ENCODE data around the gene RPAIN. TPM values are rescaled to one million over a fixed set of nuclear protein-coding genes. Genes with fewer than 3 reads are reported as not detected.
A peak's percentile ranks its signal among the peaks of the same experiment; 100 is the strongest.

The RPAIN gene, protein sequence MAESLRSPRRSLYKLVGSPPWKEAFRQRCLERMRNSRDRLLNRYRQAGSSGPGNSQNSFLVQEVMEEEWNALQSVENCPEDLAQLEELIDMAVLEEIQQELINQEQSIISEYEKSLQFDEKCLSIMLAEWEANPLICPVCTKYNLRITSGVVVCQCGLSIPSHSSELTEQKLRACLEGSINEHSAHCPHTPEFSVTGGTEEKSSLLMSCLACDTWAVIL
- total RNA-seq, result 58.2 and 58.6 TPM in 2 replicates
- long read RNA-seq, transcript RPAIN-203 (7 exons, 1,535 nt), result major isoform, 41 of 80 reads
- long read RNA-seq, transcript RPAIN-212 (5 exons, 2,728 nt), result minor isoform, 6 of 80 reads
- long read RNA-seq, transcript RPAIN-210 (6 exons, 1,688 nt), result minor isoform, 7 of 80 reads
- long read RNA-seq, partial matches to known transcripts, result 3 of 80 reads
- long read RNA-seq, other reads (novel, unspliced or antisense), result 10 of 80 reads

- peaks cover 20% of the 10 kb centered on the region for H3K36me3 Mint-ChIP-seq (ENCODE audit: unreplicated experiment)
- peak; percentile 92 for DNase-seq (ENCODE audit: extremely low spot score, unreplicated experiment)
- H3K27me3 Mint-ChIP-seq (ENCODE audit: unreplicated experiment), result no peaks in the 10 kb centered on the region
- peaks cover 29% of the 10 kb centered on the region for H3K4me1 Mint-ChIP-seq (ENCODE audit: unreplicated experiment)
- H3K9me3 Mint-ChIP-seq (ENCODE audit: unreplicated experiment), result no peaks in the 10 kb centered on the region
- peak within 1 kb of the TSS; percentile 97 for H3K4me3 Mint-ChIP-seq (ENCODE audit: unreplicated experiment)
- H3K27ac Mint-ChIP-seq (ENCODE audit: unreplicated experiment), result peak within 1 kb of the TSS; percentile 93
- TF ChIP-seq CTCF (IDR thresholded peaks at IDR 0.05), result no peak
Observed at GRCh38 chr17:5419959-5420653, at the start of gene RPAIN. Gene RPAIN, plus strand, starts transcription at chr17:5420182. Its CDS starts 29 bp downstream, at chr17:5420211.

- H3K9me3 Mint-ChIP-seq (ENCODE audit: unreplicated experiment), result no peaks in the 10 kb centered on the region
- TF ChIP-seq CTCF (IDR thresholded peaks at IDR 0.05), result no peak
- peaks cover 48% of the 10 kb centered on the region for H3K36me3 Mint-ChIP-seq (ENCODE audit: unreplicated experiment)
- peaks cover 3% of the 10 kb centered on the region for H3K4me1 Mint-ChIP-seq (ENCODE audit: unreplicated experiment)
- no peak for DNase-seq (ENCODE audit: extremely low spot score, unreplicated experiment)
- no peaks in the 10 kb centered on the region for H3K27me3 Mint-ChIP-seq (ENCODE audit: unreplicated experiment)
- no peak overlapping the region for H3K4me3 Mint-ChIP-seq (ENCODE audit: unreplicated experiment)
- no peak overlapping the region for H3K27ac Mint-ChIP-seq (ENCODE audit: unreplicated experiment)
Observed at GRCh38 chr17:5370411-5370810, 49.6 kb upstream of the RPAIN start.

DNA sequence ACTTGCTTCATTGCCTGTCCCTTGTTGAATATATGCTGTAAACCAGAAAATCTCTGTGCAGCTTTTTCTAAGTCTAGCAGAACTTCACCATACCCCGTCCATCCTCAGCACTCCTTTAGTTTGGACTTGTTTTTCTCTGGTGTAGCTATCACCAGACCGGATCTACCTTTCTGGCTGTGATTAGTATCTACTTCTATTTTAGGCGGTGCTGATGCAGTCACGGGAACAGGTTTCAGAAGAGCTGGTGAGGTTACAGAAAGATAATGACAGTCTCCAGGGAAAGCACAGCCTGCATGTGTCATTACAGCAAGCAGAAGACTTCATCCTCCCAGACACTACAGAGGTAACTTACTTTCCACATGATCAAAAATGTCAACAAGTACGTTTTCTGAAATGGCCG lies 46.9 kb upstream of the RPAIN start:
- H3K4me3 Mint-ChIP-seq (ENCODE audit: unreplicated experiment), result no peak overlapping the region
- H3K9me3 Mint-ChIP-seq (ENCODE audit: unreplicated experiment), result no peaks in the 10 kb centered on the region
- peaks cover 54% of the 10 kb centered on the region for H3K36me3 Mint-ChIP-seq (ENCODE audit: unreplicated experiment)
- H3K27me3 Mint-ChIP-seq (ENCODE audit: unreplicated experiment), result no peaks in the 10 kb centered on the region
- no peak overlapping the region for H3K27ac Mint-ChIP-seq (ENCODE audit: unreplicated experiment)
- DNase-seq (ENCODE audit: extremely low spot score, unreplicated experiment), result no peak
- no peak for TF ChIP-seq CTCF (IDR thresholded peaks at IDR 0.05)
- H3K4me1 Mint-ChIP-seq (ENCODE audit: unreplicated experiment), result no peaks in the 10 kb centered on the region

DNA sequence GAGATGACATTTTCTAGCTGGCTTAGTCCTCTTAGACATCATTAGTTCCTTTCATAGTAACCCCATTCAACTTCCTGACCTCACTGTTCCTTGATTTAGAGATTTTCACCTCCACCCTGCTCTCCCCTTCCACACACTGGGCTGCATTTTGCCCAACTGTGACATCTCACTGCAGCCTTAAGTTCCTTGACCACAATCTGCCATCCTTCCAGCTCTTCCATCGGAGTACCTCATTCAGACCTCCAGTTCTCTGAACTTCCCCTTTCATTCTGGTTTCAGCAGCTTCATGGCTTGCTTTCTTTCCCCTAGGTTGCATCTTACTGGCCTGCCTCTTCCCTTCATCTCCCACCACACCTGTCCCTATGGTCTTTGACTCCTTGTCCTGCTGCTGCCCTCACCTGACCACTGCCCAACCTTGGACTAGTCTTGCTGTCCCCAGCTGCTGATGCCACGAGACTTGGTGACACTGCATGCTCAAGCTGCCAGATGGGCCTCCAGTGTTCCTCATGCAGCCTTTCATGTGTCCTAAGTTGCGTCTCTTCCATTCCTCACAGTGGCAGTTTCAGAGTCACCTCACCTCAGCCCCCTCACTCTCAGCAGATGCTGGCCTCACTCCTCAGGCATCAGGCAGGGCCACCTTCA lies 41.3 kb upstream of the RPAIN start:
- DNase-seq (ENCODE audit: extremely low spot score, unreplicated experiment), result no peak
- Mint-ChIP-seq H3K9me3 (ENCODE audit: unreplicated experiment) (no peaks in the 10 kb centered on the region), H3K27ac (ENCODE audit: unreplicated experiment) (no peak overlapping the region), H3K36me3 (ENCODE audit: unreplicated experiment) (peaks cover 60% of the 10 kb centered on the region), H3K27me3 (ENCODE audit: unreplicated experiment) (no peaks in the 10 kb centered on the region), H3K4me1 (ENCODE audit: unreplicated experiment) (no peaks in the 10 kb centered on the region), H3K4me3 (ENCODE audit: unreplicated experiment) (no peak overlapping the region)
- TF ChIP-seq CTCF (IDR thresholded peaks at IDR 0.05), result no peak
